ENCODE results near the gene NUP153.

NUP153 gene

DNA sequence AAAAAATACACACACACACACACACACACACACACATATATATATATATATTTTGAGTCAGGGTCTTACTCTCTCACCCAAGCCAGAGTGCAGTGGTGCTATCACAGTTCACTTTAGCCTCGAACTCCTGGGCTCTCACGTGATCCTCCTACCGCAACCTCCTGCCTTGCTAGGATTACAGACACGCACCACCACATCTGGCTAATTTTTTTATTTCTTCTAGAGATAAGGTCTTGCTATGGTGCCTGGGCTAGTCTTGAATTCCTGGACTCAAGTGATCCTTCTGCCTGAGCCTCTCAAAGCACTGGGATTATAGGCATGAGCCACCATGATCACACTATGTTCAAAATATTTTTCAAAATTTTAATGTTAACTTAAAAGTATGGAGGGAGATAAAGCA is 43.5 kb downstream of the NUP153 start:
- TF ChIP-seq POLR2AphosphoS5 (IDR thresholded peaks at IDR 0.05; ENCODE audit: low read depth, low read length), result no peak
- no peak for TF ChIP-seq FOXP2 (optimal IDR thresholded peaks at IDR 0.05; ENCODE audit: borderline replicate concordance, extremely low read depth, extremely low read length, insufficient read depth)
- no peak for TF ChIP-seq SIN3A (IDR thresholded peaks at IDR 0.05; ENCODE audit: borderline replicate concordance, insufficient read depth, low read length)
- TF ChIP-seq, protein P1, sequence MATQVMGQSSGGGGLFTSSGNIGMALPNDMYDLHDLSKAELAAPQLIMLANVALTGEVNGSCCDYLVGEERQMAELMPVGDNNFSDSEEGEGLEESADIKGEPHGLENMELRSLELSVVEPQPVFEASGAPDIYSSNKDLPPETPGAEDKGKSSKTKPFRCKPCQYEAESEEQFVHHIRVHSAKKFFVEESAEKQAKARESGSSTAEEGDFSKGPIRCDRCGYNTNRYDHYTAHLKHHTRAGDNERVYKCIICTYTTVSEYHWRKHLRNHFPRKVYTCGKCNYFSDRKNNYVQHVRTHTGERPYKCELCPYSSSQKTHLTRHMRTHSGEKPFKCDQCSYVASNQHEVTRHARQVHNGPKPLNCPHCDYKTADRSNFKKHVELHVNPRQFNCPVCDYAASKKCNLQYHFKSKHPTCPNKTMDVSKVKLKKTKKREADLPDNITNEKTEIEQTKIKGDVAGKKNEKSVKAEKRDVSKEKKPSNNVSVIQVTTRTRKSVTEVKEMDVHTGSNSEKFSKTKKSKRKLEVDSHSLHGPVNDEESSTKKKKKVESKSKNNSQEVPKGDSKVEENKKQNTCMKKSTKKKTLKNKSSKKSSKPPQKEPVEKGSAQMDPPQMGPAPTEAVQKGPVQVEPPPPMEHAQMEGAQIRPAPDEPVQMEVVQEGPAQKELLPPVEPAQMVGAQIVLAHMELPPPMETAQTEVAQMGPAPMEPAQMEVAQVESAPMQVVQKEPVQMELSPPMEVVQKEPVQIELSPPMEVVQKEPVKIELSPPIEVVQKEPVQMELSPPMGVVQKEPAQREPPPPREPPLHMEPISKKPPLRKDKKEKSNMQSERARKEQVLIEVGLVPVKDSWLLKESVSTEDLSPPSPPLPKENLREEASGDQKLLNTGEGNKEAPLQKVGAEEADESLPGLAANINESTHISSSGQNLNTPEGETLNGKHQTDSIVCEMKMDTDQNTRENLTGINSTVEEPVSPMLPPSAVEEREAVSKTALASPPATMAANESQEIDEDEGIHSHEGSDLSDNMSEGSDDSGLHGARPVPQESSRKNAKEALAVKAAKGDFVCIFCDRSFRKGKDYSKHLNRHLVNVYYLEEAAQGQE (IDR thresholded peaks at IDR 0.05; ENCODE audit: insufficient read depth in 1 of 2, low read depth in 2 of 2, low read length in 2 of 2), result no peak
- TF ChIP-seq TAF1 (IDR thresholded peaks at IDR 0.05; ENCODE audit: borderline replicate concordance, insufficient read depth, low read length), result no peak

DNA sequence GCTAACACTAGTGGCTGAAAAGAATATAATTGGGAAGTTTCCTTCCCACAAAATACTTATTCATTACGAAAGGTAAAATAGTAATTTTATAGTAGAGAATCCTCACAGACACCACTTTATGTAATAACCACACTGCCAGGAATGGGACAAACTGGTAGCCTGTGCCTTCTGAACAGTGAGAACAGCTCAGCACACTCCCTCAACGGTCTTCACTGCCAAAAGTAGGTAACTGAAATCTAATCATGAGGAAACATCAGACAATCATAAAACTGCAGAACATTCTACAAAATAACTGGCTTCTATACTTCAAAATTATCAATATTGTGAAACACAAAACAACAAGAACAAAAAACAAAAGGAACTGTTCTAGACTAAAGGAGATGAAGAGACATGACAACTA is 44.1 kb downstream of the NUP153 start:
- TF ChIP-seq SIN3A (IDR thresholded peaks at IDR 0.05; ENCODE audit: borderline replicate concordance, insufficient read depth, low read length) (no peak), TAF1 (IDR thresholded peaks at IDR 0.05; ENCODE audit: borderline replicate concordance, insufficient read depth, low read length) (no peak), POLR2AphosphoS5 (IDR thresholded peaks at IDR 0.05; ENCODE audit: low read depth, low read length) (no peak), FOXP2 (optimal IDR thresholded peaks at IDR 0.05; ENCODE audit: borderline replicate concordance, extremely low read depth, extremely low read length, insufficient read depth) (no peak)
- TF ChIP-seq, protein P1 (IDR thresholded peaks at IDR 0.05; ENCODE audit: insufficient read depth in 1 of 2, low read depth in 2 of 2, low read length in 2 of 2), result no peak

DNA sequence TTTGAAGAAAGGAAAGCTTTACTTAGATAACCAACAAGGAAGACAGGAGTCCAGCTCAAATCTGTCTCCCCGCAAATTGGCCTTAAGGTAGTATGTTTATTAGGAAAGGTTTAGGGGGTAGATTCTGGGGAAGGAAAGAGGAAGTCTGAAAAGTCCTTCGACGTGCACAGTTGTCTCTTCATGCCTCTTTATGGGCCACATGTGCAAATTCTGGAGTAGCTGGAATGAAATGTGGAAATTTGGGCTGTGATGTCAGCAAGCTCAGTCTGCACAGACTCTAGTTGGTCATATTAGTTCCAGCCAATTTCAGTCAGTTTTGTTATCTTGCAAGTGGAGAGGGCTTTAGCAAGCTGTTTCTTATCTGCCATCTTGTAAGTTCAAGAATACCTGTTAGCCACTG is 50.1 kb downstream of the NUP153 start:
- TF ChIP-seq FOXP2 (optimal IDR thresholded peaks at IDR 0.05; ENCODE audit: borderline replicate concordance, extremely low read depth, extremely low read length, insufficient read depth) (no peak), POLR2AphosphoS5 (IDR thresholded peaks at IDR 0.05; ENCODE audit: low read depth, low read length) (no peak), SIN3A (IDR thresholded peaks at IDR 0.05; ENCODE audit: borderline replicate concordance, insufficient read depth, low read length) (no peak), TAF1 (IDR thresholded peaks at IDR 0.05; ENCODE audit: borderline replicate concordance, insufficient read depth, low read length) (no peak)
- TF ChIP-seq, protein P1 (IDR thresholded peaks at IDR 0.05; ENCODE audit: insufficient read depth in 1 of 2, low read depth in 2 of 2, low read length in 2 of 2), result no peak

DNA sequence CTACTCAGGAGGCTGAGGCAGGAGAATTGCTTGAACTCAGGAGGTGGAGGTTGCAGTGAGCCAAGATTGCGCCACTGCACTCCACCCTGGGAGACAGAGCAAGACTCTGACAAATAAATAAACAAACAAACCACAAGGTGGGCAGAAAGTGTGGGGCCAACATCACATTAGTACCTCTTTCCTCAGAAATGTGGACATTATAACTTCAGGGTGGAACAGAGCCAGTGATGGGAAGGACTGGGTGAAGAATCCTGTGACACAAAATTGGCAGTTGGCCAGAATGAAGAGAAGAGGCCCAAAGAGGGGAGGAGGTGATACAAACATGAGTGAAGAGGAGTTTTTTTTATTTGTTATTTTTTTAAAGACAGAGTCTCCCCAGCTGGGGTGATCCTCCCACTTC is 50.6 kb downstream of the NUP153 start:
- no peak for TF ChIP-seq POLR2AphosphoS5 (IDR thresholded peaks at IDR 0.05; ENCODE audit: low read depth, low read length)
- TF ChIP-seq TAF1 (IDR thresholded peaks at IDR 0.05; ENCODE audit: borderline replicate concordance, insufficient read depth, low read length), result no peak
- TF ChIP-seq, protein P1 (IDR thresholded peaks at IDR 0.05; ENCODE audit: insufficient read depth in 1 of 2, low read depth in 2 of 2, low read length in 2 of 2), result no peak

DNA sequence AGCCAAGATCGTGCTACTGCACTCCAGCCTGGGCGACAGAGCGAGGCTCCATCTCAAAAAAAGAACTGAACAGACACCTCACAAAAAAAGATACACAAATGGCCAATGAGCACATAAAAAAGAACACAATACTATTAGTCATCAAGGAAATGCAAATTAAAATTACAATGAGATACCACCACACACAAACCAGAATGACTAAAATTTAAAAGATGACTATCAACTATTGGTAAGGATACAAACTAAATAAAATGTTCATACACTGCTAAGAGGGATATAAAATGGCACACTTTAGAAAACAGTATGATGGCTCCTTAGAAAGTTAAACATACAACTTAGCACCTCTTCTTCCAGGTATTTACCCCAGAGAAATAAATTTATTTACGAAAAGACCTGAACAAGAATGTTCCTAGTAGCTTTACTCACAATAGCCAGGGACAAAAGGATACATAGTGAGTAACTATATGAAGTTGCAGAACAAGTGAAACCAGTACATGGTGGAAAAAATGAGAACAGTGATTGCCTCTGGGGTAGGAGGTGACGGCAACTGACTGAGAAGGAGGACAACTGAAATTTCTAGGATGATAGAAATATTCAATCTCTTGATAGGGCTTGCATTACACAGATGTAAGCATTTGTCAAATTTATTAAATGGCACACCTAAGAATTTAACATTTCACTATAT is 53.4 kb downstream of the NUP153 start:
- TF ChIP-seq SIN3A (IDR thresholded peaks at IDR 0.05; ENCODE audit: borderline replicate concordance, insufficient read depth, low read length) (no peak), TAF1 (IDR thresholded peaks at IDR 0.05; ENCODE audit: borderline replicate concordance, insufficient read depth, low read length) (no peak), FOXP2 (optimal IDR thresholded peaks at IDR 0.05; ENCODE audit: borderline replicate concordance, extremely low read depth, extremely low read length, insufficient read depth) (no peak), POLR2AphosphoS5 (IDR thresholded peaks at IDR 0.05; ENCODE audit: low read depth, low read length) (no peak)
- TF ChIP-seq, protein P1 (IDR thresholded peaks at IDR 0.05; ENCODE audit: insufficient read depth in 1 of 2, low read depth in 2 of 2, low read length in 2 of 2), result no peak

All from PFSK-1 (cell line).